Measurements from ENCODE around the gene TASP1.
"Not testable (repeated sequence)": the region's sequence is repeated elsewhere in the genome, so short reads cannot be mapped to it uniquely, and the experiment has no call there.

TASP1 gene, protein sequence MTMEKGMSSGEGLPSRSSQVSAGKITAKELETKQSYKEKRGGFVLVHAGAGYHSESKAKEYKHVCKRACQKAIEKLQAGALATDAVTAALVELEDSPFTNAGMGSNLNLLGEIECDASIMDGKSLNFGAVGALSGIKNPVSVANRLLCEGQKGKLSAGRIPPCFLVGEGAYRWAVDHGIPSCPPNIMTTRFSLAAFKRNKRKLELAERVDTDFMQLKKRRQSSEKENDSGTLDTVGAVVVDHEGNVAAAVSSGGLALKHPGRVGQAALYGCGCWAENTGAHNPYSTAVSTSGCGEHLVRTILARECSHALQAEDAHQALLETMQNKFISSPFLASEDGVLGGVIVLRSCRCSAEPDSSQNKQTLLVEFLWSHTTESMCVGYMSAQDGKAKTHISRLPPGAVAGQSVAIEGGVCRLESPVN

DNA sequence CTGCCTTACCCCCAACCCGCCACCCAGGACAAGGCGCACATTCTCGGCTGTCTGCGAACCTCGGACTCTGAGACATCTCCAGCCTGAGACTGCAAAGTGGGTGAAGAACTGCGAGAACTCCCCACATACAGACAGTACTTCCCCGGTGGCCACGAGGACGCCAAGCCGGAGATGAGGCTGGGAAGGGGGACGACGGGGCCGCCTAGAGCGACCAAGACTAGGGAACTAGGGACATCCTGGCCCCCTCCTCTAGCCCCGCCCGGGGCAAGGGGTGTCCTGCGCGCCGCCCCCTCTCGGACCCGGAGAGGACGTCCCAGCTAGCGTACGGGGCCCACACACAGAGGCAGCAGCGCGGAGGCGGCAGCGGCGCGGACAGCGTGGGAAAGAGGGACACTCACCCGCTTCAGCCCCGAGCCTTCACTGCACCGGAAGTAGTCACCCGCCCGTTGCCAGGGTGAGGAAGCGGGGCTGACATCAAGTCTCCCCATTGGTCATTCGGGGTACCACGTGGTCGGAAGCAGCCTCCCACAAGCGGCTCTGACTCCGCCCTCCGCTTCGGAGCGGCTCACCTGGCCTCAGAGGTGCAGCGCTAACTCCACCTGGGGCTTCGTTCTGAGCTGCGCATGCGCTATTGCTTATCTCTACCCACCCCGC lies at the start of gene TASP1:
Gene TASP1 (minus strand): TSS at position 437 of the 654 bp plus-strand sequence. CDS start 8,854 bp downstream, outside the sequence.
- peak; percentile 98 for DNase-seq

DNA sequence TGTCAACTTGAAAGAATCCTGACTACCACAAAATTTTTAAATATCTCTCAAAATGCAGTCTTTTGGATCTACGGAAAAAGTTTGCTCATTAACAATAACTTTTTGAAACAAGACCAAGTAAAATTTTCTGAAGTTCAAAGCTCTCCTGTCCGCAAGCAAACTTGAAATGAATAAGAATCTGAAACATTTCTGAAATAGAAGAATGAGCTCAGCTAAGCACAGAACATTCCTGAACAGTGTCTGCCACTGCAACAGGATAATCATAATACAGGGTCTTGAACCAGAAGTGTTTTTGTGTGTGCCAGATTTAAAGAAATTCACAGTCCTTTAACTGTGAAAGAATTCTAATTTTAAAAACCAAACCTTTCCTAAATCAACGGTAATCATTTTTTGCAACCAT lies 49.1 kb upstream of the TASP1 start:
- DNase-seq: no peak

DNA sequence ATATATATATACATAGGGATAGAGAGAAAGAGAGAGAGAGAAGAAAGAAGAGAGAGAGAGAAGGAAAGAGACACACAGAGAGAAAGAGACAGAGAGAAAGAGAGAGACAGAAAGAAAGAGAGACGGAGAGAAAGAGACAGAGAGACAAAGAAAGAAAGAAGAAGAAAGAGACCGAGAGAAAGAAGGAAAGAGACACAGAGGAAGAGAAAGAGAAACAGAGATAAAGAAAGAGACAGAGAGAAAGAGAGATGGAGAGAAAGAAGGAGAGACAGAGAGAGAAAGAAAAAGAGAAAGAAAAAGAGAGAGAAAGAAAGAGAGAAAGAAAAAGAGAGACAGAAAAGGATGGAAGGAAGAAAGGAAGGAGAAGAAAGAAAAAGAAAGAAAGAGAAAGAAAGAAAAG lies 46.9 kb upstream of the TASP1 start:
- DNase-seq: no peak

DNA sequence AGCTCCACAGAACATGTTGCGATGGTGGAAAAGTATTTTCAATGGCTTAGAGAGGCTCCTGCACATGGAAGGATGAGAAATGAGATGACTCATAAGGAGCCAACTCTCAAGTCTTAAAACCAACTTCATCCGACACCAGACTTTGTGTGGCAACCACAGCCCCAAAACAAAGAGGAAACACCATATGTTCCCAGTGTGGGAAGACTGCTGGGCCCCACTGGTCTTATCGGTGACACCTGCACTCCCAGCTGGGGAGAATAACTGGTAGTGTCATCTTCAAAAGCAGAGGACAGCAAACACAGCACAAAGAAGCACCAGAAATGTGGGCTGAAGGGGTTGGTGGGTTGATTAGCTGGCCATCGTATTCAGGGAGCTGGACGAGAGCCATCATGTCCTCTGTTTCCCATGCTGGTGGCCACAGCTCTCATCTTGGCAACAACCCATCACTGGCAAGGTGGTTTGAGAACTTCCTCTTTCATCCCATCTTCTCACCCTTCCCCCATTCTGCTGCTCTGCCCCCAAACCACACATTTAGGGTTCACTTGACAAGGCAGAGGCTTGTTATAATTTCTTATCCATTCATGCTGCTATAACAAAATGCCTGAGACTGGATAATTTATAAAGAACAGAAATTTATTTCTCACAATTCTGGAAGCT lies 46.0 kb upstream of the TASP1 start:
- no peak for DNase-seq

DNA sequence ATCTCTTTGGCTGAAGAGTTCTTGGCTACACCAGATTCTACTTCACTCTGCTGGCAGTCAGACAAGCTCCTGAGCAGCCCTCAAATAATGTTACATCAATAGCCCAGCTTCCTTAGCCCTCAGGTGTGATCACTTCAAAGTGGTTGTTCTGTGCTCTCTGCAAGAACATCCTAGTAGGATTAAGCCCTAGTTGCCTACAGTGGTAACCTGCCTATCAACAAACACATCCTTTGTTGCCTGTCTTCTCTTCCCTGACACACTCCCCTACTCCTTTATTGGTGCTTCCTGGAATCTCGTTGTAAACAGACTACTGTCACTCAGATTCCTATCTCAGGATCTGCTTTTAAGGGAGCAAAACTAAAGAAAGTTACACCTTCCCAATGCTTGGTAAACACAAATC lies 45.1 kb upstream of the TASP1 start:
- DNase-seq: no peak

DNA sequence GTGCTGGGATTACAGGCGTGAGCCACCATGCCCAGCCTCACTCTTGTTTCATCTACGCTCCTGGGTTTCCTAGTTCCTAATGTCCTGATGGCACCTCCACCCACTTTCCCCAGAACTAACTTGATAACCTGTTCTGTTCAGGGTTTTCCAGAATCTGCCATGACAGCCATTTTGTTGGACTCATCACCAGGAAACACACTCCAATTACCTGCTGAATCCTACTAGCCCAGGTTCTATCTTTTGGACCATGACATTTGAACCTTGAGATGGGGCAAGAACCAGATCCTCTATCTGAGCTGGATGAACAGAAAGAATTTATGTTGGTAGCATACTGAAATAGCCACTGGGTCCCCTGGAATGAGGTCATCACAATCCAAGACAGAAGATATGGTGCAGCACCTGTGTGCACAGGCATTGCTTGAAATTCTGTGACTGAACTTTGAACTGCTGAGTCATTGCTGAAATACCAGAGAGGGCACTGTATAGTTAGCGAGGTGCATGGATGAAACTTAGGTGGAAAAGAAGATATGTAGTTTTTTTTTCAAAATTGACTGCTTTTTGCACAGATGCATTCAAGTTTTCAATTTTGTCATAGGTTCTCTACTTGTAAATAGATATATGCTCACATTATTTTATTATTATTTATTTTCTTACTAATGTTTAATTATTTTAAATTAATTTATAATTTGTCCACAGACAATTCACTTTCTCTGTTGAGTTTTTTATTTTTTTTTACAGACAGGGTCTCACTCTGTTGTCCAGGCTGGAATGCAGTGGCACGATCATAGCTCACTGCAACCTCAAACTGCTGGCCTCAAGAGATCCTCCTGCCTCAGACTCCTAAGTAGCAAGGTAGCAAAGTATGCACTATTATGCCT lies 42.8 kb upstream of the TASP1 start:
- no peak for DNase-seq

DNA sequence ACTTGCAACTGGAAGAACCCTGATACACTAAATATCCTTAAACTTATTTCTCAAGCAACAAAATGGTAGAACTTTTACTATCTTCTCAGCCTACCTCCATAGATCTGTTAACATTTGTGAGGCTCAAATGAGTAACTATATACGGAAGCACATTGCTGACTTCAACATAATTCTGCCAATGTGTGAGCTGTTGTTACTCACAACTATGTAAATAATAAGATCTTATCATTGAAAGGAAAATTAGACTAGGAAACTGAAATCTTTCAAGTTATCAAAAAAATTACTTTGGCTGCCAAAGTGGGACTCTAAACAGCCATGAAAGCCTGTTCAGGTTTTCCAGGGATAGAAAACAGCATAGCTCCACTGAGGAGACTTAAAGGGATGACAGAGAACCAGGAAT lies 40.2 kb upstream of the TASP1 start:
- DNase-seq: no peak

DNA sequence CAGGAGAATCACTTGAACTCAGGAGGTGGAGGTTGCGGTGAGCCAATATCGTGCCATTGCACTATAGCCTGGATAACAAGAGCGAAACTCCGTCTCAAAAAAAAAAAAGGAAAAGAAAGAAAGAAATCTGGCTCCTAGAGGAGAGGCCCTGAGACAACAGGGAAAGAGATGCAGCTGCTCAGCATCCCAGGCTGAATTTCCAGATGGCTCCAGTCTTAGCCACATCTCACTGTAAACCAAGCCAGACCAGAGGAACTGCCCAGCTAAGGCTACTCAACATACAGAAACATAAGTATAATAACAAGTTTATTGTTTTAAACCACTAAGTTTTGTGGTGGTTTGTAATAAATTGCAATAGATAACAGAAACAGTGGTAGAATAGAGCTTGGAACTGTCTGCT lies 38.5 kb upstream of the TASP1 start:
- DNase-seq: no peak

DNA sequence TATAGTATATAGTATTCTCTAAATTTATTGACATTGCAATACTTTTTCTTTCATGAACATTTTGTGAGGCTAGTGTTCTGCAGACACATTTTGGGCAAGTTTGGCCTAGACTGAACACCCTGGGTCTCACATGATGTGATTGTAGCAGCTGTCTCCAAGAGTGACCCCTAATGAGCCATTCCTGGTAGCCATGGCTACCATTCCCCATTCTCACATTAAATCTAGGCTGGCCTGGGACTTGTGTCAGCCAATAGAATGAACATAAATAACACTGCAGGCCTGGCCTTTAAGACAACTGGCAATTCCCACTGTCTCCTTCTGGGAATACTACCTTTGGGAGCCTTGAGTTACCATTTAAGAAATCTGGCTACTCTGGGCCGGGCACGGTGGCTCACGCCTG lies 38.0 kb upstream of the TASP1 start:
- no peak for DNase-seq

DNA sequence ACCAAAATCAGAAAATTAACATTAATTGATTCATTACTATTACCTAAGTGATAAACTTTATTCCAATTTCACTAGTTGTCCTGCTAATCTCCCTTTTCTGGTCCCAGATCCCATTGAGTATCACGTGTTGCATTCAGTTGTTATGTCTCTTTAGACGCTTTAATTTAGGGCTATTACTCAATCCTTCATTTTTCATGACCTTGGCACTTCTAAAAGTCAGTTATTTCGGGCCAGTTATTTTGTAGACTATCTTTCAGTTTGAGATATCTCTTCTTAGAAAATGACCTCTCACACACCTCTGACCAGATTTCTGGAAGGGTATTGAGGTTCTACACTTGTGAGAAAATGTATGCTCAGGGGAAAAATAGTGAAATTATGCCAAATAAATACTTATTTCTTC lies 34.0 kb upstream of the TASP1 start:
- DNase-seq: no peak

DNA sequence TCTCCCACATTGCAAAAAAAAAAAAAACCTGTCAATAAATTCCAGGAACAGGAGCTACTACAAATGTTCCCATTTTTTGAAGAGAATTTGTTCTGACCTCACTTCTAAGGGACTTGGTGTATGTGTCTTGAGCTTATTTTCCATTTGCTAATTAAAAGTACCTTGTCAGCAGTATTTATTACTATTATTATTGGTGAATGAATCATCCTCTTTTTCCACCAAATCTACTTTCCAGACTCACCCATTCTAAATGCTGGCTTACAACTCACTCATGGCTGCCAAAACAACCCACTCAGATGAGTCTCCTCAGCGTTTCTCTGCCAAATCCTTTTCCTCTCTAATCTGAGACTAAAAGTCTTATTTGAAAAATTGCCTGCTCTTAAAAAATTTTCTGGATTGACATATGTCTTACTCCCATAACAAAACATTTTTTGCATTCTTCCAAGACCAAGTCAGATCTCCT lies 33.2 kb upstream of the TASP1 start:
- DNase-seq: no peak

DNA sequence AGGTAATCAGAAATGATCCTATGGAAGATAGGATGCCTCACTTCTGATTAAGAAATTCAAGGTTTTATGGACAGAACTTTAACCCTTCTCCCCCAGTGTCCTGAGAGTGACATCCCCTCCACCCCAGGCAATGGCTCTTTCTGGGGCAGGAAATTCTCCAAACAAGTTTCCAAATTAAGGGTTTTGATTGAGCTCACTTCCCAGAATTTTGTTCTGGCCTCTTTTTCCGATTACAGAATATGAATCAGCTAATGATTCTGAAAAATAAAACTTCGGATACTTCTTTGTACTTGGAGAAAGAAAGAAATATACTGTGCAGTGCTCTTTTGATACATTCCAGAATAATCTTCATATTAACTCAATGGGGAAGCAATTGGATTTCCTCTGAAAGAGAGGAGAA lies 32.8 kb upstream of the TASP1 start:
- DNase-seq: no peak

DNA sequence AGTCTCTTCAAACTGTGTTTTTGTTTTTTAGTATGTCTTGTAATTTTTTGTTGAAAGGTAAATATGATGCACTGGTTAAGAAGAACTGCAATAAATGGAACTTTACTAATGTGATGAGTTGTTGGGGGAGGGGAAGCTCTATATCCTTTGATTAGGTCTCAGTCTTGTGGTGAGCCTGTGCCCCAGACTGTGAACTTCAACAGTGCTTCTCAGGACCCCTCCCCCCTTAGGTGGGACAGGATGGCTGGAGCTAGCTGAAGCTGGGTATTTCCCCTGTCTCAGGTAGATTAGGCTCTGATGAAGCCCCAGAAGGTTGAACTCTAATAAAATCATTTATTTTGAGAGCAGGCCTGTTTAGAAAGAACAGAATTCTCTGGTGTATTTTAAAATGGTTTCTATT lies 31.4 kb upstream of the TASP1 start:
- no peak for DNase-seq

DNA sequence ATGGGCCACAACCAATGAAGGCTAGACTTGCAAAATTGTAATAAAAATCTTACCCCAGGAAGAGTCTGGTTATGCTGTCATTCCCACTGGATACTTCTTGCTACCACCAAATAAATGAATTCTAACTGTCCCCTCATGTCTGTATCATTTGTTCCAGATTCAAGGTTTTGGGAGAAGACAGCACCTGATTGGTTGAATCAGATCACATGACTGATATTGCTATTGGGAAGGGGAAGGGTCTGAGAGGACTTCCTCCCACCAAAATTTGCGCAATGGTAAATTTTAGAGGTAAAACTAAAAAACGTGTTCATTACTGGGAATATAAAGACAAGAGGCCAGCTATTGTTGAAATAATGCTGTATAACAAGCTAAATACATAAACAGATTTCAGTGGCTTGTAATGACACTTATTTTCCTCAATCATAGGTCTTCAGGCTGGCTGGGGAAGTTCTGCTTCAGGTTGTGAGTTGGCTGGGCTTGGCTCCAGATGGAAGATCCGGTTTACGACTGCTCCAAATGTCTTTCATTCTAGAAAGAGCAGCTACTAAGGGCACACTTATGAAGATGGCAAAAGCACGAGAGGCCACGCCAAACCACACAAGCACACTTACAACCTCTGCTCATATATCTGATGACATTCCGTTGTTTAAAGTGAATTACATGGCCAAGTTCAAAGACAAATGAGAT lies 27.1 kb upstream of the TASP1 start:
- no peak for DNase-seq

DNA sequence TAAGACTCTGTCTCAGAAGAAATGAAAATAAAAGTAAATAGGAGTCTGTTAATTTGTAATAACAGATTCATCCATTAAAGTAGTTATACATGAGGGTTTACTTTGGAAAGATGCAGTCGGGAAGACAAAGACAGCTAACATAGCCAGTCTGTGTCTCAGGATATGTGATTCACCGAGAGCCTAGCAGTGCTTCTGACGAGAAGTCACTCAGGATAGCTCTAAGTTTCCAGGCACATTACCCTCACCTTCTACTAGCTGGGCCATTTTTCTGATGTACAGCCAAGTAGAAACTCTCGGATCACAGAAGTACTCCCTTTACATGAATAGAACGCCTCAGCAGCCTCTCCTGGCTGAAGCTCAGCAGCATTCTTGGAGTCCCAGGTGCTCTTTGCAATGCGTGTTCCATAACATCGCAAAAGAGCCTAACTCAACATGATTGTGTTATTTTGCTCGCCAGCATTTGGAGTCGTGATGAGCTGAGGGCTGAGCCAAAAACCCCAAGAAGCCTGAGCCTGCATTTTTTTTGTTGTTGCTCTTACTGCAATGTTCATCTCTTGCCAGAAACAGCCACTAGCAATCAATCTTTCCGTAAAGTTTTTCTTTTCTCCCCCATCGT lies 22.4 kb upstream of the TASP1 start:
- no peak for DNase-seq

DNA sequence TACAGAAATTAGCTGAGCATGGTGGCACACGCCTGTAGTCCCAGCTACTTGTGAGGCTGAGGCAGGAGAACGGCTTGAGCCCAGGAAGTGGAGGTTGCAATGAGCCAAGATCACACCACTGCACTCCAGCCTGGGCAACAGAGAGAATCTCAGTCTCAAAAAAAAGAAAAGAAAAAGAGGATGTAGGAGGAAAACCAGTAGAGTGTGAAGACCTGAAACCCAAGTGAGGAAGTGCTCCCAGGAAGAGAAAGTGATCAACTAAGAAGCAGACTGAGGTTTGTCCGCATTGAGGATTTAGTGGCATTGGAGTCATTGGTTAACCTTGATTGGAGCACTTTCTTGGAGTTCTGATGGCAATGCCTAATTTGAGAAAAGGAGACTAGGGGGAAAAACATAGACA lies 20.6 kb upstream of the TASP1 start:
- DNase-seq: no peak

DNA sequence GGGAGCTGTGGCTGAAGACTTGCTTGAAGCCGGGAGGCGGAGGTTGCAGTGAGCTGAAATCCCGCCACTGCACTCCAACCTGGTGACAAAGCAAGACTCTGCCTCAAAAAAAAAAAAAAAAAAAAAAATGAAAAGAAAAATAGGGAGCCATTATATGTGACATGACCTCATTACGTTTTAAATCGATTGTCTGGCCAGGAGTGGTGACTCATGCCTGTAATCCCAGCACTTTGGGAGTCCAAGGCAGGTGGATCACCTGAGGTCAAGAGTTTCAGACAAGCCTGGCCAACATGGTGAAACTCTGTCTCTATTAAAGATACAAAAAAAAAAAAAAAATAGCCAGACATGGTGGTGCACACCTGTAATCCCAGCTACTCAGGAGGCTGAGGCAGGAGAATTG lies 19.3 kb upstream of the TASP1 start:
- DNase-seq: not testable (repeated sequence)

DNA sequence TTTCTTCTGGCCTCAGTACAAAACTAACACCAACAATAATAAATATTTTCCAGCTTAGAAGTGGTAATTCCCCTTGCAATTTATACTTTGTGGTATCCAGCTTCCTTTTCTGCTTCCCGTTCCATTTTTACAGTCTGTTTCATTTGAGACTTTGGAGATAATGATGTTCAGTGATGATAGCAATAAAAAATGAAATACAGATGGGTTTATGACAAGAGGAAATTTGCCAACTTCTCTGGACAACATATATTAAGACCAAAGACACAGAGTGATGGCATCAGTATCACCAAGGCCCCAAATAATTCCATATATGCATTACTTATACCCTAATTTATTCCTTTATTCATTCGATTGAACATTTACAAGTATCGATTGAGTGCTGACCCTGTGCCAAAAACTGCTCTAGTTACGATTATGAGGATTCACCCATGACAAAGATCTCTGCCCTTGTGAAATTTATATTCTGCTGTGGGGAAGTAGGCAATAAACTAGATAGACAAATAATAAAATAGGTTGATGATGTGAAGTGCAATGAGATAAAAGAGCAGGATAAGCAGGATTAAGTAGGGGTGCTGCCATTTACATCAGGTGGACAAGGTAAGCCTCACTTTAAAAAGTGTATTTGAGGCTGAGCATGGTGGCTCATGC lies 18.1 kb upstream of the TASP1 start:
- no peak for DNase-seq

DNA sequence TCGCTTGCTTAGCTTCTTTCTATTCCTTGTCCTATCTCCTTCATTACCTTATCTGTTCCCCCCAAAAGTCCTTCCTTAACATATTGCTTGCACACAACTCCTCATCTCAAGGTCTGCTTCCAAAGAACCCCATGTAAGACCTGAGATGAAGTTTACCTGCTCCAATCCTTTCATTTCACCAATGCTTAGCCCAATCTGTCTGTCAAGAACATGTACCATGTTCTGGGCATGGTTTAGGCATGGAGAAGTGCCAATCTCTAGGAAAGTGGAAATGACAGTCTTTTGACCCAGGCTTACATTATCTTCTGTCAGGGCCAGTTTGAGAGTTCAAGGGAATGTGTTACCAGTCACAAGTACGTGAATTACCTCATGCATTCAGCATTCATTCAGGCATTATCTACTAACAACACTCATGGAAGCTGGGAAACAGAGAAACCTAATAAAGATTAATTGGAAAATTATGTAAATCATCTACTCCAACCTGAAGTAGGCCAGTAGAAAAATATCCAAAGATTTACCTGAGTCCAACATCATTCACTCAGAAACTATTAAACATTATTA lies 15.8 kb upstream of the TASP1 start:
- no peak for DNase-seq

DNA sequence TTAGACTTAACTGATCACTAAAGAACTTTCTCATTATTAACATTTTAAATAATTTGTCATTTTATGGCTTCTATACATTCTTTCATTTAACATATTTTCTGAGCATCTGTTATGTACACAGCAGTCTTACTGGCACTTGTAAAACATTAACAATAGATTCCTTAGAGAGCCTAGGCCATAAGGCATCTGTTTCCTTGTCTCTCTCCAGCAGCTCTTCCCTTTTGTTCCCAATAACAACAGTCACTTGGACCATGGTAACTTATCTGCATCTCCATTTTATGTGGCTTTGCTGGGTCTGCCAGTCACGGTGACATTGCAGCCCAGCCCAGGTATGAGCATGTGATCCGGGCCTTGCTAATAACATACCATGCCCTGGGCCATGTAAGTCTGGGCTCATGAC lies 11.7 kb upstream of the TASP1 start:
- DNase-seq: no peak

Data from activated T-cell treated with anti-CD3 and anti-CD28 coated beads, Interleukin-2, amount 50 U/mL, for 1 hour (primary cell).